Prostate gland (tissue), 2 donors: ENCODE results near the gene APOBEC3B. TPM values are rescaled to one million over a fixed set of nuclear protein-coding genes. Genes with fewer than 3 reads are reported as not detected.
"Not testable (repeated sequence)": the region's sequence is repeated elsewhere in the genome, so short reads cannot be mapped to it uniquely, and the experiment has no call there.

Source experiments
- DNase-seq: peaks from one replicate; pipeline ENCODE4 v3.0.0-alpha.2; 2019; ENCODE audit warnings: low spot score
- H3K27ac ChIP-seq, 2 donors: fragments of 200-600 bp; sonication (generic); 2 replicates each; pipeline ENCODE4 v1.5.1; 2017 to 2019
- H3K27me3 ChIP-seq: fragments of 200-600 bp; sonication (generic); replicated peaks from 2 replicates; pipeline ENCODE4 v1.5.1; 2019; ENCODE audit not compliant: insufficient read depth
- H3K36me3 ChIP-seq, 2 donors: fragments of 200-600 bp; sonication (generic); 1 replicate in 1 of 2; 2 replicates in 1 of 2; pipeline versions ENCODE4 v1.5.1 to v1.8.1; 2017 to 2019
- H3K4me1 ChIP-seq: fragments of 200-600 bp; sonication (generic); replicated peaks from 2 replicates; pipeline ENCODE4 v1.5.1; 2019
- H3K4me3 ChIP-seq, 2 donors: fragments of 200-600 bp; sonication (generic); 2 replicates each; pipeline ENCODE4 v1.5.1; 2017 to 2019
- H3K9me3 ChIP-seq: fragments of 200-600 bp; sonication (generic); 2 replicates; pipeline ENCODE4 v1.5.1; 2017
- CTCF ChIP-seq, 4 experiments: fragments of 200-600 bp in 2 of 4; fragments of 450-650 bp in 2 of 4; sonication (generic) in 2 of 4; IDR thresholded peaks; 1 replicate in 3 of 4; 2 replicates in 1 of 4; pipeline ENCODE4 v1.5.1; 2016 to 2019; ENCODE audit warnings: antibody characterized with exemption in 4 of 4, mild to moderate bottlenecking in 2 of 4, moderate library complexity in 2 of 4
- POLR2A ChIP-seq: fragments of 450-650 bp; IDR thresholded peaks from one replicate; pipeline ENCODE4 v1.6.1; 2016; ENCODE audit warnings: antibody characterized with exemption, mild to moderate bottlenecking
- POLR2AphosphoS5 ChIP-seq: sonication (generic); formaldehyde crosslinking; IDR thresholded peaks from one replicate; pipeline ENCODE4 v1.6.1; 2017; ENCODE audit warnings: antibody characterized with exemption
- WGBS: methylation state at CpG from one replicate; pipeline ENCODE4 v1.1.5; 2018; 5-methylcytosine and 5-hydroxymethylcytosine counted together
- intact Hi-C: fragments of 100-400 bp; cut with DNase I; formaldehyde crosslinking; loops from one replicate; pipeline ENCODE4 v1.14.2; 2022
- total RNA-seq, 2 donors: library from RNA; depleted of rRNA; stranded (reverse); fragments of >200 nt; gene quantifications; one replicate each; pipeline ENCODE4 v1.1.0, GENCODE V29; 2016

The APOBEC3B gene
- total RNA-seq, 2 donors from 2014 or later: 0.91 to 1.5 TPM

- Histone ChIP-seq H3K36me3 (no peaks in the 10 kb centered on the region), H3K9me3 (no peaks in the 10 kb centered on the region), H3K27me3 (no peaks in the 10 kb centered on the region), H3K4me3 (no peak overlapping the region), H3K4me1 (no peaks in the 10 kb centered on the region), H3K27ac (no peak overlapping the region)
- TF ChIP-seq POLR2A (no peak), POLR2AphosphoS5 (no peak), CTCF (IDR thresholded peaks at IDR 0.05) (no peak)
- 89% methylated on average over 5 of the region's 5 CpGs for WGBS
- DNase-seq: no peak
- intact Hi-C loops: no loop called here
These were observed 25.6 kb upstream of the APOBEC3B start for GRCh38 chr22:38956551-38956950.

GRCh38 chr22:38957046-38957770 is 24.9 kb upstream of the APOBEC3B start, which contains the start of gene APOBEC3A:
TSS of gene APOBEC3A (plus strand) at chr22:38957609. CDS start at chr22:38957692, 83 bp downstream.
- no peak for DNase-seq
- WGBS: 75% methylated on average over 11 of the region's 11 CpGs

DNA sequence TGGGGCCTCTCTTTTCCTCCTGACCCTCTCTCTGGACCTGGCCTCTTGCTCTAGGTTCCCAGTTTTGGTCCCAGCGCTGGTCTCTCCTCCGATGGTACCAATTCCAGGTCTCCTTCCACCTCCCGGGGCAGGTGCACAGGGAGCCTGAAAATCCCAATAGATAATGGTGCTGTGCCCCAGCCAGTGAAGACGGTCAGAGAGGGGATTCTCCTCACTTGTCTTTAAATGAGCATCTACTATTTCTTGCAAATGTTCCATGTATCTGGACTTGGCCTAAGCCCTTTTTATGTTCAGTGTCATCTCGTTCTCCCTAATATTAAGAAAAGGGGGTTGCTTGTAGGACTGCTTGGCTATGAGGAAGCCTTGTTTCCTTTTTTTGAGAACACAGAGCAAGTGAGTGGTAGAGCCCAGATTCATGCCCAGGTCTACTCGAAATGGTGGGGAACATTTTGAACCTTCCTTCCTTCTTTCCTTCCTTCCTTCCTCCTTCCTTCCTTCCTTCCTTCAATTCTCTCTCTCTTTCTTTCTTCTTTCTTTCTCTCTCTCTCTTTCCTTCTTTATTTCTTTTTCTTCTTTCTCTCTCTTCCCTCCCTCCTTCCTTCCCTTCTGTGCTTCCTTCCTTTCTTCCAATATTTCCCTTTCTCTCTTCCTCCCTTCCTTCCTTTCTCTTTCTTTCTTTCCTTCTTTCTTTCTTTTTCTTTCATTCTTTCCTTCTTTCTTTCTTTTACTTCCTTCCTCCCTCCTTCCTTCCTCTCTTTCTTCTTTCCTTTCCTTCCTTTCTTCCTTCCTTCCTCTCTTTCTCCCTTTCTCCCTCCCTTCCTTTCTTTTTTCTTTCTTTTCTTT is 24.1 kb upstream of the APOBEC3B start:
- 89% methylated on average over 6 of the region's 6 CpGs for WGBS
- no peaks in the 10 kb centered on the region for H3K27me3 ChIP-seq
- H3K9me3 ChIP-seq: no peaks in the 10 kb centered on the region
- H3K4me3 ChIP-seq: no peak overlapping the region
- TF ChIP-seq CTCF (IDR thresholded peaks at IDR 0.05): no peak
- TF ChIP-seq POLR2A: no peak
- no peak for TF ChIP-seq POLR2AphosphoS5
- H3K4me1 ChIP-seq: no peaks in the 10 kb centered on the region
- H3K27ac ChIP-seq: no peak overlapping the region
- no peak for DNase-seq
- no peaks in the 10 kb centered on the region for H3K36me3 ChIP-seq
- intact Hi-C loops: no loop called here

More at GRCh38 chr22:38957046-38957770, 24.9 kb upstream of the APOBEC3B start, which contains the start of gene APOBEC3A:
- no peaks in the 10 kb centered on the region for H3K4me1 ChIP-seq
- H3K9me3 ChIP-seq: no peaks in the 10 kb centered on the region
- intact Hi-C loops: no loop called here
- no peak for TF ChIP-seq CTCF (IDR thresholded peaks at IDR 0.05)
- no peak for TF ChIP-seq POLR2AphosphoS5
- TF ChIP-seq POLR2A: no peak
- H3K4me3 ChIP-seq: no peak within 1 kb of the TSS
- H3K27ac ChIP-seq: no peak within 1 kb of the TSS
- no peaks in the 10 kb centered on the region for H3K27me3 ChIP-seq
- no peaks in the 10 kb centered on the region for H3K36me3 ChIP-seq

- H3K4me3 ChIP-seq, H3K27ac ChIP-seq: not testable (repeated sequence)
These were observed 23.6 kb upstream of the APOBEC3B start for GRCh38 chr22:38958651-38958943.

DNA sequence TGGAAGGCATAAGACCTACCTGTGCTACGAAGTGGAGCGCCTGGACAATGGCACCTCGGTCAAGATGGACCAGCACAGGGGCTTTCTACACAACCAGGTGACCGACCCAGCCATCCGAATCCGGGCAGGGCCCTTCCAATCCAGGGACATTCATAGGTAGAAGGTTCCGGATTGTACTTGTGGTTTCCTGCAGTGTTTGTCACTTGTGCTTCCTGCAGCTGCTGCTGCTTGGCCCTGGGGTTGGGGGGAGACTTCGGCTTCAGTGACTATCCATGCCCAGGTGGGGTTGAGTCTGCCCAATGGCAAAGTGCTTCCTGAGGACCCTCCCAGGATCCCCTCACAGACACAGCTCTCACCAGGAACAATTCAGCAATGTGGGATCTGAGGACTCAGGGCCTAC is 22.6 kb upstream of the APOBEC3B start:
- 94% methylated on average over 8 of the region's 8 CpGs for WGBS
- TF ChIP-seq POLR2AphosphoS5 (no peak), CTCF (IDR thresholded peaks at IDR 0.05) (no peak), POLR2A (no peak)

More at GRCh38 chr22:38958651-38958943, 23.6 kb upstream of the APOBEC3B start:
- intact Hi-C loops, H3K4me1 ChIP-seq, DNase-seq, H3K9me3 ChIP-seq, H3K27me3 ChIP-seq, H3K36me3 ChIP-seq: not testable (repeated sequence)

DNA sequence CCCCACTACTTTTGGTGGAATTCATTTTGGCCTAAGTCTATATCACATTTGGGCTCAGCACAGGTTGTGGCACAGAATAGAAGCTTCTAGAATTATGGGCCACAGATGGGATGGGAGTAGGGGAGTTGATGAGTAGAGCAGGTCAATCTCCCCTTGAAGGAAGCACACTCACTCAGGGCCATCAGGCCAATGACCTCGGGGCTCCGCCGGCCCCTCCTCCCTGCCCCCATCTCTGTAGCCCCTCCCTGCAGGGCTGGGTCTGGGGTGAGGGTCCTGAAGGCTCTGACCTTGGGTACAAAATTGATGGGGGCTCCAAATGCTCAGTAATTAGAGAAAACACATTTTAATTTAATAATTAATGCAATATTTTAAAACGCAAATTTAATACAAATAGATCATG is 21.5 kb upstream of the APOBEC3B start:
- H3K36me3 ChIP-seq, H3K4me3 ChIP-seq, H3K4me1 ChIP-seq, H3K9me3 ChIP-seq, intact Hi-C loops, DNase-seq, H3K27ac ChIP-seq, H3K27me3 ChIP-seq: not testable (repeated sequence)
- 80% methylated on average over 4 of the region's 4 CpGs for WGBS

More for the DNA sequence above, 22.6 kb upstream of the APOBEC3B start:
- Histone ChIP-seq H3K27me3 (no peaks in the 10 kb centered on the region), H3K4me3 (no peak overlapping the region), H3K9me3 (no peaks in the 10 kb centered on the region), H3K36me3 (no peaks in the 10 kb centered on the region), H3K27ac (no peak overlapping the region), H3K4me1 (no peaks in the 10 kb centered on the region)
- intact Hi-C loops: no loop called here
- no peak for DNase-seq

DNA sequence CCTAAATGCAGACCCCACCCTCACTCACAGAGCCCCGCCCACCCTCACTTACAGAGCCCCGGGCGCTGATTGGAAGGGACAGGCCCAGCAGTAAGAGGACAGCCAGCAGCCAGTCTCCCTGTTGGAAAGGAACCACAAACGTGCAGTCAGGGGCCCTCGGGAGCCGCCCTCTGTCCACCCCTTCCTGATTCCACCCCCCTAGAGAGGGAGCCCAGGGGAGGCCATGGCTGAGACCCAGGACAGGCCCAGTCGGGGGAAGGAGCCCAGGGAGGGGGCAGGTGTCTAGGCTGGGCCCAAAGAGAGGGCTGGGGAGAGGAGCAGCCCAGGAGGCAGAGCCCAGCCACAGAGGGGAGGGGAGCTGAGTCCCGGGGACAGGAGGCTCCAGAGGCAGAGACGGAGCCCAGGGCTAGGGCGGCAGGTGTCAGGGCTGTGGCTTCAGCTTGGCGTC is 18.8 kb upstream of the APOBEC3B start:
- H3K27me3 ChIP-seq, H3K4me3 ChIP-seq, H3K9me3 ChIP-seq, DNase-seq, H3K36me3 ChIP-seq, H3K27ac ChIP-seq, H3K4me1 ChIP-seq, intact Hi-C loops: not testable (repeated sequence)
- WGBS: 21% methylated on average over 9 of the region's 11 CpGs
